Stomach smooth muscle (tissue), 2 donors: ENCODE results near the gene IL25.
A peak's percentile ranks its signal among the peaks of the same experiment; 100 is the strongest.

Experiments used
- H3K27ac ChIP-seq: one replicate; pipeline ENCODE4 v1.7.0; 2013; ENCODE audit warnings: mild to moderate bottlenecking, low read length, inconsistent platforms
- H3K27me3 ChIP-seq, 2 donors: one replicate each; pipeline ENCODE4 v1.7.0; 2013; ENCODE audit warnings: low read length in 2 of 2; ENCODE audit not compliant: insufficient read depth in 2 of 2, control insufficient read depth in 1 of 2
- H3K36me3 ChIP-seq, 2 donors: one replicate each; pipeline ENCODE4 v1.7.0; 2013; ENCODE audit warnings: low read length in 2 of 2; ENCODE audit not compliant: control insufficient read depth in 2 of 2, insufficient read depth in 2 of 2
- H3K4me1 ChIP-seq: one replicate; pipeline ENCODE4 v1.7.0; 2013; ENCODE audit warnings: low read length; ENCODE audit not compliant: control insufficient read depth, insufficient read depth
- H3K4me3 ChIP-seq, 2 donors: one replicate each; pipeline ENCODE4 v1.7.0; 2013; ENCODE audit warnings: low read length in 2 of 2
- H3K9ac ChIP-seq, 2 donors: one replicate each; pipeline ENCODE4 v1.7.0; 2013; ENCODE audit warnings: low read length in 2 of 2, mild to moderate bottlenecking in 1 of 2
- H3K9me3 ChIP-seq, 2 donors: one replicate each; pipeline ENCODE4 v1.7.0; 2013; ENCODE audit warnings: low read length in 2 of 2; ENCODE audit not compliant: control insufficient read depth in 2 of 2
- donor health status: healthy.
- donor health status: Pancreatic carcinoma.

IL25 gene

DNA sequence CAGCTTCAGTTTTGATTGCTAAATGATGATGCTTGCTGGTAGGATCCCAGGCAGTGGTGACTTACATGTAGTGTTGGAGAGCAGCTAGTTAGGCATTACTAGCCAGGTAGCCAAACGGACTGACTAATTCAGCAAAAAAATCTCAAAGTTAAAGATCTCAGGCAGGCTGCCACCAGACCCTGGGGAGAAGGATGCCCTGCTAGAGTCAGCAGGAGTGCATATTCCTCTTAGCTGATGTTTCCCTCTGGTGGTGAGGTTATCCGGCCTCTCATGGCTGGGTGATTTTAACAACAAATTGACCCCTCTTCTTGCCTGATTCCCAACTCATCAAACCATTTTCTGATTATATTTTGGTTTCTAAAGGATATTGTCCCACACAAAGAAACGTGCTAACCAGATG, 10.4 kb upstream of the IL25 start:
- Histone ChIP-seq H3K4me1 (peaks cover 35% of the 10 kb centered on the region), H3K27me3 (no peaks in the 10 kb centered on the region), H3K9ac (peak overlapping the region; percentile 7 to 58), H3K27ac (no peak overlapping the region), H3K9me3 (no peaks in the 10 kb centered on the region), H3K36me3 (peaks cover 0 to 9% of the 10 kb centered on the region in 2 donors), H3K4me3 (no peak overlapping the region)

DNA sequence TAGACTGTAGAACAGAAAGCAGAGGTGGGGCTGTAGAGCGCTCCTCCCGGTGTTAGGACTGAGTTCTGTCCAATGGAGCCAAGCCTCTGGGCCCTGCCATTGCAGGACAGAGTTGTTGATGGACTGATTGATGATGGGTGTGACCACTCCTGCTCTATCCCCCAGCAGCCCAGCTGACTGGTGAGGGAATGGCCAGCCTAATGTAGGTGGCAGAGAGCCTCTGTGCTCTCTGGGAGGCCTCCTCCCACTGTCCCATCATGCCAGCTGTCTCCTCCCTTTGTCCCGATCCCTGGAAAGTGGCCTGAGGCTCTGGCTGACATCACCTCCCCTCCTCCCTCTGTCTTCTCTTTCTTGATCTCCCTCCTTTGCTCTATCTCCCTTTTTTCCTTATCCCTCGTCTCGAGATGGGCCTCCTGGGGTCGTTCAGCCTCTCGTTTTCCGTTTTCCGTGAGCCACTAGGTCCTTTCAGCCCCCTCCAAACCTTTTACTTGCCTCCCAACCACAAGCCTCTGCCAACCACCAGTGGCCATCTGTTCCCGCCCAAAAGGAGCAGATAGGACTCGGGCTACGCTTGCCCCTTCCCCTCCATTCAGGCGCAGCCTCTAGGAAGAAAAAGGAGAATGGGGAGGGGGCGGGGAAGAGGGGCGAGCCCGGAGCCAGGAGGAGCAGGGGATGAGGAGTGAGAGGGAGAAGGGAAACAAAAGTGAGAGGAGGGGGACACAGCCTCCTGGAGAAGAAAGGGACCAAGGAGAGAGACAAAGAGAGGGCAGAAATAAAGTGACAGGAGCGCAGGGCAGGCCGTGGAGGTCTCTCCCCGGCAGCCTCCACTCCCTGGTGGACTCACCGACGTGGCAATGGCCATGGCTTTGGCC, 8.2 kb upstream of the IL25 start:
- H3K27ac ChIP-seq: peak overlapping the region; percentile 93
- peak overlapping the region; percentile 82 to 88 for H3K9ac ChIP-seq
- peaks cover 35% of the 10 kb centered on the region for H3K4me1 ChIP-seq

DNA sequence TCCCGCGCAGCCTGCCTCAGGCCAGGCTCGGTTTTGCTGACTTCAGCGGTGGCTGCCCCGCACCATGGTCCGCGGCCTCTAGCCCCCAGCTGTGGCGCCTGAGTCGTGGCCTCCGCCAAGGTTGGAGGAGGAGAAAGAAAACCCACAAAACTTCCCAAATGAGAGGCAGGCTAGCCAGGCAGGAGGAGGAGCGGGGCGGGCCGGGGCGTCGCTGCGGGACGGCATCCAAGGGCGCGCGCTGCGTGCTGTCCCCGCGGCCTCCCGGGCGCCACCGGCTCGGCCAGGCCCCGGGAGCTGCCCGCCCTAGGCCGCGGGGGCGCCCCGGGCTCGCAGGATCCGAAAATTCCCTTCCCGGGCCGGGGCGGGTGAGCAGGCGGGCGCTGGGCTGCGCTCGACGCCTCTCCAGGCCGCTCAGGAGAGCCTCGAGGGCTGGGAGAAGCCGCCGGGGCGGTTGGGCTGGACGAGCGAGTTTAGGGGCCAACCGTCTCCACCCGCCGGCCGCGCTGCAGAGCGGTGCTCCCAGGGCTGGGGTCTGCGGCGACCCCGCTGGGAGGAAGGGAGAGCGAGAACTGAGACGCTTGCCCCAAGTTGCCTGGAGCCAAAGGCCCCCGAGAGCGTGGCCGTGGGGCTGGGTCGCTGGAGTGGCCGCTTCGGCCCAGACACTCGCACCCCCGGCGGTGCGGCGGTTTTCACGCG, 7.4 kb upstream of the IL25 start, which contains the start of gene EFS:
TSS of gene EFS (minus strand) at position 137 of the 696 bp plus-strand sequence. CDS start 147 bp downstream, outside the sequence.
- H3K4me3 ChIP-seq: peak within 1 kb of the TSS; percentile 63 to 78
- peak within 1 kb of the TSS; percentile 82 to 88 for H3K9ac ChIP-seq
- peaks cover 0 to under 1% of the 10 kb centered on the region in 2 donors for H3K36me3 ChIP-seq
- H3K4me1 ChIP-seq: peaks cover 32% of the 10 kb centered on the region
- no peaks in the 10 kb centered on the region for H3K9me3 ChIP-seq
- no peaks in the 10 kb centered on the region for H3K27me3 ChIP-seq
- peak within 1 kb of the TSS; percentile 93 for H3K27ac ChIP-seq

More for the DNA sequence above, 8.2 kb upstream of the IL25 start:
- peak overlapping the region; percentile 63 to 78 for H3K4me3 ChIP-seq
- H3K36me3 ChIP-seq: peaks cover 0 to 3% of the 10 kb centered on the region in 2 donors
- H3K9me3 ChIP-seq: no peaks in the 10 kb centered on the region
- no peaks in the 10 kb centered on the region for H3K27me3 ChIP-seq

DNA sequence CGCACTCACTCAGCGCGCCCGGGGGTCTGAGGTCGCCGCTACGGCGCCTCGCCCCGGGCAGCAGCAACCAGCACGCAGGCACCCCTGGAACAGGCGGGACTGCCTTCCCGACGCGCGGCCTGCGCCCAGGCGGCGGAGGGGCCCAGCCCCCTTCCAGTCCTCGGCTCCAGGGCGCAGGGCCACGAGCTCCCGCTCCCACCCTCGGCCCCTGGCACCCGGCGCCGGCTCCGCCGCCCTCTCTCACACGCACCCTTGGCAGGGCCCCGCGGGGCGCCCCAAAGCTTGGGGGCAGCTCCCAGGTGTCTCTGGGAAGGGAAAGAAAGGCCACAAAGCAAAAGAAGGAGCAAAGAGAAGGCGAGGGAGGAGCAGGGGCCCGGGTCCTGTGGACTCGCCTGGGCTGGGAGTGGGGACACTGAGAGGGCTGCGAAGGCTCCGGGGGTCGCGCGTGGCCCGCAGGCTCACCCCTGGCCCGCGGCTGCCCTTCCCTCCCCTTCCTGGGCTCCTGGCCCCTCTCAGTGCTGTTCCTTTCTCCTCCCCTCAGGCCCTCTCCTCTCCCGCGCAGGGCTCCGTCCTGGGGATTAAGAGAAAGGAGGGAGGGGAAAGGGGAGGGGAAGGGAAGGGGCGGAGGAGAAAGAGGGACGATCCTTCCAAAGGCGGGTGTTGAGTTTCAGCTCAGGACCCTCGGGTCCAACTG, 6.7 kb upstream of the IL25 start:
- H3K9me3 ChIP-seq: no peaks in the 10 kb centered on the region
- H3K36me3 ChIP-seq: no peaks in the 10 kb centered on the region
- H3K4me3 ChIP-seq: peak overlapping the region; percentile 47 to 78
- peak overlapping the region; percentile 93 for H3K27ac ChIP-seq
- H3K27me3 ChIP-seq: peaks cover 0 to 2% of the 10 kb centered on the region in 2 donors
- H3K9ac ChIP-seq: peak overlapping the region; percentile 72 to 78
- peaks cover 29% of the 10 kb centered on the region for H3K4me1 ChIP-seq

DNA sequence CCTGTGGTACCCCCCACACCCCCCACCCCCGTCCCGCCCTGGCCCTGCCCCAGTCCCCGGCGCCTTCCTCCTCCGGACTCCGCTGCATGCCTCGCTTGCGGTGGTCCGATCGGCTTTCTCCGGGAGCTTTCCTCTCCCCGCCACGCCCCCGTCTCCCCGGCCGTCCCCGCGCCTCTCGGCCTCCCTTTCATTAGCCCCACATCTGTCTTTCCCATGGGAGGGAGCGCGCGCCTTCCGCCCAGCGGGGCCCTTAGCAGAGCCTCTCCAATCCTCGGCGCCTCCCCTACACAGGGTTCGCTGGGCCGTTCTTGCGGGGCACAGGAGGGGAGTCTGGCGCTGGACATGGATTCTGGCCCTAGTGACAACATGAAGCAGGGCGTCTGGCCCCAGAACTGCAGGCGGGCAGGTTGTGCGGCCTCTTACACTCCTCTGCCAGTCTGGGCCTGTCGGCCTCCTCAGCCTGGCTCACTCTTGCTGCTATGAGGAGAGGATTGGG, 6.1 kb upstream of the IL25 start:
- no peaks in the 10 kb centered on the region for H3K36me3 ChIP-seq
- peaks cover 29% of the 10 kb centered on the region for H3K4me1 ChIP-seq
- H3K27ac ChIP-seq: peak overlapping the region; percentile 93
- H3K9me3 ChIP-seq: no peaks in the 10 kb centered on the region
- H3K9ac ChIP-seq: peak overlapping the region; percentile 72 to 89
- H3K4me3 ChIP-seq: peak overlapping the region; percentile 47 to 78
- H3K27me3 ChIP-seq: peaks cover 0 to 2% of the 10 kb centered on the region in 2 donors

DNA sequence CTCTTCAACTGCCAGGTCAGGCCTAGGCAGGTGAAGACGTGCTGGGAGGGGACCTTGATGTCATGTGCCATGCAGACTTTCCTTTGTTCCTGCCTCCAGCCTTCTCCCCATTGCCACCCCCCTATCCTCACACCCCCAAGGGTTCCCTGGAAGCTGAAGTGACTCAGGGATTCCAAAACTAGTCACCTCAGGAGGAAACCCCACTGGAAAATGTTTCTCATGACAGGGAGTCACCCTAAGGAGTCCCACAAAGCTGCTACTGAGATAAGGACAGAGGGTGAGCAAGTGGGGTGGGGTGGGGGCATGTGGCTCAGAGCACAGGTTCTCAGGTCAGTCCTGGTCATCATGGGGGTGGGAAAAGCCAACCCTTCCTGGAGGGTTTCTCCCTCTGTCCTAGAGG, 2.4 kb upstream of the IL25 start:
- Histone ChIP-seq H3K4me3 (no peak overlapping the region), H3K4me1 (peaks cover 16% of the 10 kb centered on the region)

DNA sequence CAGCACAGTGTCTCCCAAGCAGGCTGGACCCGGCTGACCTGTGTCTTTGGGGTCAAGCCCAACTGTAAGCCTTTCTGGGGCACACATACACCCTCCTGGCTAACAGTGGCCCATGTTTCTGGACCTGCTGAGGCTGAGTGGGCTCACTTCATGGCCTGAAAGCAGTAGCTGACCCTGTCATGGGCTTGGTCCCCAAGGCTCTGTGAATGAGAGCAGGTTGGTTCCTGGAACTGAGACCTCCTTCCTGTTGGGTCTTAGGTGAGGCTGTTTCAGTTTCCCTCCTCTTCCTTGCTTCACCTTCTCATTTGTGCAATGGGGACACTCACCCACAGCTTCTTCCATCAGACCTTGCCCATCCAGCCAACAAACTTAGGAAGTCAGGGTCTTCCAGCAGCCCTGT, 744 bp upstream of the IL25 start:
- peaks cover 6% of the 10 kb centered on the region for H3K4me1 ChIP-seq
- no peak overlapping the region for H3K27ac ChIP-seq
- H3K9ac ChIP-seq: no peak overlapping the region
- no peaks in the 10 kb centered on the region for H3K36me3 ChIP-seq
- no peaks in the 10 kb centered on the region for H3K9me3 ChIP-seq
- peaks cover 0 to 2% of the 10 kb centered on the region in 2 donors for H3K27me3 ChIP-seq
- H3K4me3 ChIP-seq: no peak overlapping the region

More for the DNA sequence above, 2.4 kb upstream of the IL25 start:
- Histone ChIP-seq H3K36me3 (no peaks in the 10 kb centered on the region), H3K9me3 (no peaks in the 10 kb centered on the region), H3K9ac (no peak overlapping the region), H3K27me3 (peaks cover 0 to 2% of the 10 kb centered on the region in 2 donors), H3K27ac (no peak overlapping the region)

DNA sequence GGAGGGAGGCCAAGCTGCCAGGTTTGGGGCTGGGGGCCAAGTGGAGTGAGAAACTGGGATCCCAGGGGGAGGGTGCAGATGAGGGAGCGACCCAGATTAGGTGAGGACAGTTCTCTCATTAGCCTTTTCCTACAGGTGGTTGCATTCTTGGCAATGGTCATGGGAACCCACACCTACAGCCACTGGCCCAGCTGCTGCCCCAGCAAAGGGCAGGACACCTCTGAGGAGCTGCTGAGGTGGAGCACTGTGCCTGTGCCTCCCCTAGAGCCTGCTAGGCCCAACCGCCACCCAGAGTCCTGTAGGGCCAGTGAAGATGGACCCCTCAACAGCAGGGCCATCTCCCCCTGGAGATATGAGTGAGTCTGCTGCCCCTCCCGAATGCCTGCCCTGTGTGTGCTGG, 432 bp downstream of the IL25 start:
- Histone ChIP-seq H3K27me3 (peaks cover 0 to 2% of the 10 kb centered on the region in 2 donors), H3K9me3 (no peaks in the 10 kb centered on the region), H3K4me1 (peaks cover 3% of the 10 kb centered on the region), H3K4me3 (no peak overlapping the region), H3K36me3 (no peaks in the 10 kb centered on the region), H3K27ac (no peak overlapping the region), H3K9ac (no peak overlapping the region)

DNA sequence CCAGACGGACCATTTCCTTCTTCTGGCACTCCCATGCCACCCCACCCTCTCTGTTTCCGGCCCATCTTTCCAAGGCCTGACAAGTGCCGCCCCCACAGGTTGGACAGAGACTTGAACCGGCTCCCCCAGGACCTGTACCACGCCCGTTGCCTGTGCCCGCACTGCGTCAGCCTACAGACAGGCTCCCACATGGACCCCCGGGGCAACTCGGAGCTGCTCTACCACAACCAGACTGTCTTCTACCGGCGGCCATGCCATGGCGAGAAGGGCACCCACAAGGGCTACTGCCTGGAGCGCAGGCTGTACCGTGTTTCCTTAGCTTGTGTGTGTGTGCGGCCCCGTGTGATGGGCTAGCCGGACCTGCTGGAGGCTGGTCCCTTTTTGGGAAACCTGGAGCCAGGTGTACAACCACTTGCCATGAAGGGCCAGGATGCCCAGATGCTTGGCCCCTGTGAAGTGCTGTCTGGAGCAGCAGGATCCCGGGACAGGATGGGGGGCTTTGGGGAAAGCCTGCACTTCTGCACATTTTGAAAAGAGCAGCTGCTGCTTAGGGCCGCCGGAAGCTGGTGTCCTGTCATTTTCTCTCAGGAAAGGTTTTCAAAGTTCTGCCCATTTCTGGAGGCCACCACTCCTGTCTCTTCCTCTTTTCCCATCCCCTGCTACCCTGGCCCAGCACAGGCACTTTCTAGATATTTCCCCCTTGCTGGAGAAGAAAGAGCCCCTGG, 3.1 kb downstream of the IL25 start:
- no peak overlapping the region for H3K27ac ChIP-seq

More for the DNA sequence above, 3.1 kb downstream of the IL25 start:
- Histone ChIP-seq H3K9me3 (no peaks in the 10 kb centered on the region), H3K27me3 (peaks cover 3% of the 10 kb centered on the region in 2 donors), H3K9ac (no peak overlapping the region), H3K36me3 (no peaks in the 10 kb centered on the region), H3K4me1 (peaks cover 3% of the 10 kb centered on the region), H3K4me3 (no peak overlapping the region)
